Measurements from ENCODE around the gene NDUFS7. TPM values are rescaled to one million over a fixed set of nuclear protein-coding genes. Genes with fewer than 3 reads are reported as not detected.
A peak's percentile ranks its signal among the peaks of the same experiment; 100 is the strongest.

NDUFS7 gene
- total and polyA plus RNA-seq, 9 of the 15 experiments (the other 6 are each of a cell fraction or from before 2014, with no cell fraction given), result 6.0 to 271 (median 60.6) TPM

DNA sequence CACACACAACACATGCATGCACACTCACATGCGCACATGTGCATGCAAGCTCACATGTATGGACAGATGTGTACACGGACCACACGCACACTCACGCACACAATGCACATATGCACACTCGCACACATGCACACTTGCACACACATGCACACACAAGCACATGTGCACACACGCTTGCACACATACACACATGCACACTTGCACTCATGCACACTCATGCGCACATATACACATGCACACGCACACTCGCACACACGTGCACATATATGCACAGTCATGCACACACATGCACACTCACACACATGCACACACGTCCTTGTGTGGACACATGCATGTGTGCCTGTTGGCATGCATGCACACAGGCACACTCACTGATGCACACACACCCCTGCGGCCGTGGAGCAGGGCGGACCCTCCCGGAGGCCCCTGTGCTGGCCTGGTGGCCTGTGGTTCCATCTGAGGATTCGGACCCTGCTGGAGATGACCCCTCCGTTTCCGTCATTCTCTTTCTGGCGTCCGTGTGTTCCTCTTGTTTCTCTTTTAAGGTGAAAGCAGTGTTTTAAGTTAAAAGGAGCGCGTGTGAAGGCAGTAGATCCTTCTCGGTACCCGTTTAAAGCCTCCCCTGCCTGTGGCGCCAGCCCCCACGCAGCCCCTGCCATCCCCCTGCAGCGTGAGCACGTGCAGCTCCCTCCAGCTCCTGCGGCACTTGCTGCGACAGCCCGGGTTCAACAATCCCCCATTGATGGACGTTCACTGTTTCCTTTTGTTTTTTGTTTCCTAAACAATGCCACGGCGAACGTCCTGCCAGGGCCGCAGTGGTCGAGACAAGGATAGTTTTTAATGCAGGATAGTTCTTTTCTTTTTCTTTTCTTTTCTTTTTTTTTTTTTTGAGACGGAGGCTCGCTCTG lies 5.6 kb downstream of the NDUFS7 start:
- POLR2A ChIA-PET, result no interaction called here
- no TSS peak for BruUV-seq (replicated peaks)
- TF ChIP-seq ARID2 (IDR thresholded peaks at IDR 0.05), result peak; percentile 34; the same call in 1 of the 2 replicates
- TF ChIP-seq, protein P1, sequence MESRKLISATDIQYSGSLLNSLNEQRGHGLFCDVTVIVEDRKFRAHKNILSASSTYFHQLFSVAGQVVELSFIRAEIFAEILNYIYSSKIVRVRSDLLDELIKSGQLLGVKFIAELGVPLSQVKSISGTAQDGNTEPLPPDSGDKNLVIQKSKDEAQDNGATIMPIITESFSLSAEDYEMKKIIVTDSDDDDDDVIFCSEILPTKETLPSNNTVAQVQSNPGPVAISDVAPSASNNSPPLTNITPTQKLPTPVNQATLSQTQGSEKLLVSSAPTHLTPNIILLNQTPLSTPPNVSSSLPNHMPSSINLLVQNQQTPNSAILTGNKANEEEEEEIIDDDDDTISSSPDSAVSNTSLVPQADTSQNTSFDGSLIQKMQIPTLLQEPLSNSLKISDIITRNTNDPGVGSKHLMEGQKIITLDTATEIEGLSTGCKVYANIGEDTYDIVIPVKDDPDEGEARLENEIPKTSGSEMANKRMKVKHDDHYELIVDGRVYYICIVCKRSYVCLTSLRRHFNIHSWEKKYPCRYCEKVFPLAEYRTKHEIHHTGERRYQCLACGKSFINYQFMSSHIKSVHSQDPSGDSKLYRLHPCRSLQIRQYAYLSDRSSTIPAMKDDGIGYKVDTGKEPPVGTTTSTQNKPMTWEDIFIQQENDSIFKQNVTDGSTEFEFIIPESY (CRISPR knock-in tag; IDR thresholded peaks at IDR 0.05), result peak; percentile 42; the same call in 1 of the 2 replicates
- peak; percentile 20 for TF ChIP-seq POLR2B (IDR thresholded peaks at IDR 0.05; ENCODE audit: low read depth, partially characterized antibody)
- TF ChIP-seq ZBTB43 (CRISPR knock-in tag; IDR thresholded peaks at IDR 0.05), result peak; percentile 100
- TF ChIP-seq MYNN (IDR thresholded peaks at IDR 0.05), result peak; percentile 92
- no peak for TF ChIP-seq MYNN (CRISPR knock-in tag; IDR thresholded peaks at IDR 0.05)
- peak; percentile 33; the same call in 1 of the 2 replicates for TF ChIP-seq ZC3H4 (CRISPR knock-in tag; IDR thresholded peaks at IDR 0.05; ENCODE audit: borderline replicate concordance)
- peak; percentile 76; the same call in 1 of the 2 replicates for TF ChIP-seq MAX (CRISPR knock-in tag; IDR thresholded peaks at IDR 0.05)
- TF ChIP-seq IRF2 (CRISPR knock-in tag; IDR thresholded peaks at IDR 0.05), result 0 out of 2 replicates have a peak, but pooled peaks have one; percentile 69
- peak; percentile 55 for TF ChIP-seq HNRNPLL (IDR thresholded peaks at IDR 0.05; ENCODE audit: low read depth, low read length, poor library complexity, severe bottlenecking)
- TF ChIP-seq SUPT5H (IDR thresholded peaks at IDR 0.05), result peak; percentile 42
- no peak for TF ChIP-seq ARID1B (IDR thresholded peaks at IDR 0.05)
- no peak for TF ChIP-seq ZNF263 (CRISPR knock-in tag; IDR thresholded peaks at IDR 0.05; ENCODE audit: borderline replicate concordance)
- no peak for TF ChIP-seq DEAF1 (CRISPR knock-in tag; IDR thresholded peaks at IDR 0.05)
- TF ChIP-seq KDM1A (IDR thresholded peaks at IDR 0.05), result peak in 1 of 2 experiments; percentile 94; a peak in 2 of 4 replicates
- 0 out of 2 replicates have a peak, but pooled peaks have one; percentile 6 for TF ChIP-seq ZNF316 (IDR thresholded peaks at IDR 0.05)
- TF ChIP-seq TEAD2 (tag; IDR thresholded peaks at IDR 0.05), result no peak
- TF ChIP-seq SMARCA5 (IDR thresholded peaks at IDR 0.05), result peak; percentile 48; the same call in 1 of the 2 replicates

More for the DNA sequence above, 5.6 kb downstream of the NDUFS7 start:
- intact Hi-C loops (cut with micrococcal nuclease) (no loop called here), in situ Hi-C loops (cut with MboI) (no loop called here)
- DNase-seq (ENCODE audit: extremely low read depth in 1 of 4, low spot score in 3 of 4), result no peak
- H2AFZ ChIP-seq (ENCODE audit: low read depth, low read length), result no peak overlapping the region
- no peaks in the 10 kb centered on the region for H3K9me3 ChIP-seq (replicated peaks; ENCODE audit: control insufficient read depth, insufficient read depth, low read depth, low read length)
- H3K27me3 ChIP-seq (ENCODE audit: control insufficient read depth in 2 of 2, insufficient read depth in 2 of 2, low read length in 2 of 2), result no peaks in the 10 kb centered on the region
- no peak overlapping the region for H3K9ac ChIP-seq (ENCODE audit: insufficient read depth in 1 of 2, low read depth in 2 of 2, low read length in 2 of 2)
- H3K27ac ChIP-seq (ENCODE audit: extremely low read depth, low read depth, low read length), result no peak overlapping the region
- no peaks in the 10 kb centered on the region for H3K9me1 ChIP-seq (ENCODE audit: control insufficient read depth, insufficient read depth, low read length)
- no peak overlapping the region for H3K4me3 ChIP-seq
- CTCF ChIA-PET (ENCODE audit: low intra/inter-chr PET ratio), result interaction anchor here (0.6 kb wide), 1 partner anchor 171 kb away, joined by 3 read pairs; no protein-coding TSS in a partner anchor
- H3K36me3 ChIP-seq (ENCODE audit: control insufficient read depth, insufficient read depth, low read length), result peaks cover 82% of the 10 kb centered on the region; the same call in 2 of the 3 replicates
- H3K4me2 ChIP-seq (ENCODE audit: insufficient read depth, low read length), result no peak overlapping the region; the same call in 1 of the 2 replicates
- H3K79me2 ChIP-seq (ENCODE audit: control insufficient read depth, insufficient read depth, low read length), result peaks cover 39% of the 10 kb centered on the region
- ATAC-seq, result no peak
- 95% methylated on average over 27 of the region's 39 CpGs for WGBS (ENCODE audit: insufficient coverage, low coverage, missing lambda C conversion rate)
- FAIRE-seq, result peak; percentile 49
- peaks cover 0 to 60% of the 10 kb centered on the region in 2 experiments; a peak in 2 of 5 replicates for H3K4me1 ChIP-seq (replicated peaks in 1 of 2; ENCODE audit: control insufficient read depth in 2 of 2, insufficient read depth in 2 of 2, low read length in 2 of 2)
- peaks cover 12% of the 10 kb centered on the region for H4K20me1 ChIP-seq (replicated peaks; ENCODE audit: control insufficient read depth, insufficient read depth, low read length)
